K562 (cell line): ENCODE results near the gene PLD3. TPM values are rescaled to one million over a fixed set of nuclear protein-coding genes. Genes with fewer than 3 reads are reported as not detected.
A peak's percentile ranks its signal among the peaks of the same experiment; 100 is the strongest.

Experiments used
- ARHGAP35 ChIP-seq: fragments of 450-650 bp; IDR thresholded peaks from 2 replicates; pipeline ENCODE4 v1.6.1; 2018; ENCODE audit not compliant: partially characterized antibody
- BRD4 ChIP-seq: fragments of 200-600 bp; sonication (generic); IDR thresholded peaks from 2 replicates; pipeline ENCODE4 v1.6.1; 2017; ENCODE audit warnings: inconsistent platforms
- CBX5 ChIP-seq: IDR thresholded peaks from 2 replicates; pipeline ENCODE4 v1.6.1; 2014; ENCODE audit warnings: low read depth, borderline replicate concordance
- CEBPB ChIP-seq: fragments of 450-650 bp; IDR thresholded peaks from 2 replicates; pipeline ENCODE4 v1.6.1; 2016; ENCODE audit warnings: missing genetic modification characterization, missing compliant biosample characterization
- CHD4 ChIP-seq: fragments of 200-600 bp; sonication (generic); IDR thresholded peaks from 3 replicates; pipeline ENCODE4 v1.6.1; 2012; ENCODE audit warnings: low read depth, mild to moderate bottlenecking, mixed read lengths, low read length, inconsistent platforms; ENCODE audit not compliant: insufficient read depth, insufficient replicate concordance, poor library complexity, severe bottlenecking
- DPF2 ChIP-seq: fragments of 450-650 bp; IDR thresholded peaks from 2 replicates; pipeline ENCODE4 v1.6.1; 2016
- ELF4 ChIP-seq: fragments of 450-650 bp; formaldehyde crosslinking; IDR thresholded peaks from 2 replicates; pipeline ENCODE4 v1.4.0; 2022; ENCODE audit warnings: missing genetic modification characterization
- HDAC1 ChIP-seq, 2 experiments: fragments of 450-650 bp; IDR thresholded peaks; 2 replicates each; pipeline ENCODE4 v1.6.1; 2016 to 2017; ENCODE audit warnings: inconsistent platforms in 1 of 2, mild to moderate bottlenecking in 1 of 2, moderate library complexity in 1 of 2
- HNRNPUL1 ChIP-seq: fragments of 200-400 bp; formaldehyde crosslinking; IDR thresholded peaks from 2 replicates; pipeline ENCODE4 v1.6.1; 2017; ENCODE audit warnings: low read length
- IRF2 ChIP-seq: sonication (generic); formaldehyde crosslinking; IDR thresholded peaks from 2 replicates; pipeline ENCODE4 v1.8.1; 2022; ENCODE audit warnings: mild to moderate bottlenecking, missing genetic modification reagents
- LARP7 ChIP-seq: fragments of 450-650 bp; IDR thresholded peaks from 2 replicates; pipeline ENCODE4 v1.6.1; 2016
- MIER1 ChIP-seq: fragments of 450-650 bp; IDR thresholded peaks from 2 replicates; pipeline ENCODE4 v1.6.1; 2016; ENCODE audit warnings: antibody characterized with exemption, mild to moderate bottlenecking, low read depth
- MTA2 ChIP-seq: fragments of 450-650 bp; IDR thresholded peaks from 2 replicates; pipeline ENCODE4 v1.6.1; 2016; ENCODE audit warnings: low read depth
- NFYB ChIP-seq: IDR thresholded peaks from 2 replicates; pipeline ENCODE4 v1.6.1; 2011; ENCODE audit warnings: mild to moderate bottlenecking, moderate library complexity; ENCODE audit not compliant: insufficient read length; ENCODE audit errors: extremely low read depth
- PHF20 ChIP-seq: fragments of 450-650 bp; IDR thresholded peaks from 2 replicates; pipeline ENCODE4 v1.6.1; 2018; ENCODE audit not compliant: partially characterized antibody
- PREB ChIP-seq: sonication (generic); formaldehyde crosslinking; IDR thresholded peaks from 2 replicates; pipeline ENCODE4 v1.8.1; 2023; ENCODE audit warnings: mild to moderate bottlenecking, missing genetic modification reagents
- SMARCA5 ChIP-seq: fragments of 450-650 bp; IDR thresholded peaks from 2 replicates; pipeline ENCODE4 v1.6.1; 2016
- SMARCE1 ChIP-seq: fragments of 450-650 bp; IDR thresholded peaks from 2 replicates; pipeline ENCODE4 v1.7.1; 2016; ENCODE audit warnings: mild to moderate bottlenecking
- SP1 ChIP-seq: sonication (generic); formaldehyde crosslinking; IDR thresholded peaks from 2 replicates; pipeline ENCODE4 v1.8.1; 2022; ENCODE audit warnings: mild to moderate bottlenecking, missing genetic modification reagents
- TAF9B ChIP-seq: fragments of 450-650 bp; IDR thresholded peaks from 2 replicates; pipeline ENCODE4 v1.6.1; 2018; ENCODE audit warnings: mild to moderate bottlenecking; ENCODE audit not compliant: partially characterized antibody
- TOE1 ChIP-seq, 2 experiments: fragments of 450-650 bp in 1 of 2; sonication (generic) in 1 of 2; formaldehyde crosslinking in 1 of 2; IDR thresholded peaks; 2 replicates each; pipeline versions ENCODE4 v1.7.1 to v1.8.0; 2016 to 2022; ENCODE audit warnings: borderline replicate concordance in 2 of 2, mild to moderate bottlenecking in 2 of 2, antibody characterized with exemption in 1 of 2, inconsistent platforms in 1 of 2, low read depth in 1 of 2, missing genetic modification reagents in 1 of 2, moderate library complexity in 1 of 2
- ZBTB11 ChIP-seq, 3 experiments: fragments of 200-800 bp in 1 of 3; fragments of 250-450 bp in 1 of 3; fragments of 450-650 bp in 1 of 3; sonication (Bioruptor Pico) in 1 of 3; sonication (Bioruptor generic) in 1 of 3; formaldehyde crosslinking in 1 of 3; IDR thresholded peaks; 2 replicates each; pipeline versions ENCODE4 v1.6.1 to v1.8.0; 2016 to 2022; ENCODE audit warnings: mild to moderate bottlenecking in 2 of 3, missing genetic modification characterization in 2 of 3, missing compliant biosample characterization in 1 of 3, moderate library complexity in 1 of 3
- ZBTB2 ChIP-seq: fragments of 450-650 bp; IDR thresholded peaks from 2 replicates; pipeline ENCODE4 v1.6.1; 2016; ENCODE audit warnings: antibody characterized with exemption
- ZNF134 ChIP-seq: fragments of 250-450 bp; sonication (Bioruptor Pico); conservative IDR thresholded peaks from 2 replicates; pipeline ENCODE4 v1.4.0; 2020
- ZSCAN29 ChIP-seq: fragments of 450-650 bp; IDR thresholded peaks from 2 replicates; pipeline ENCODE4 v1.6.1; 2017
- polyA plus RNA-seq, 8 experiments: library from polyadenylated mRNA; depleted of rRNA in 4 of 8; stranded (reverse) in 5 of 8; unstranded in 3 of 8; fragments of >200 nt; fragmentation: Nextera tagmentation in 2 of 8; fragmentation: Illumina TruSeq in 1 of 8; extraction: Ambion mirVana in 2 of 8; extraction: Trizol in 1 of 8; gene quantifications; 2 replicates each; pipeline versions ENCODE4 v1.2.1 to v1.2.3, GENCODE V29; 2011 to 2014; ENCODE audit warnings: inconsistent platforms in 1 of 8, missing spikeins in 1 of 8
- total RNA-seq, 7 experiments: library from RNA; depleted of rRNA in 6 of 7; stranded (reverse); fragments of >200 nt in 6 of 7; fragmentation: Illumina TruSeq in 2 of 7; extraction: Trizol in 2 of 7; gene quantifications; 2 replicates each; pipeline versions ENCODE4 v1.2.1 to v1.2.3, GENCODE V29; 2011 to 2021; ENCODE audit warnings: low replicate concordance in 1 of 7

The PLD3 gene
- total and polyA plus RNA-seq, 9 of the 15 experiments (the other 6 are each of a cell fraction or from before 2014, with no cell fraction given), result 2.3 to 128 (median 72.7) TPM

- TF ChIP-seq TOE1 (IDR thresholded peaks at IDR 0.05; ENCODE audit: borderline replicate concordance) (no peak), TOE1 (CRISPR knock-in tag; IDR thresholded peaks at IDR 0.05; ENCODE audit: borderline replicate concordance, low read depth) (no peak), HDAC1 (IDR thresholded peaks at IDR 0.05) (peak in 1 of 2 experiments; percentile 43; a peak in 1 of 4 replicates), PREB (no peak), MTA2 (0 out of 2 replicates have a peak, but pooled peaks have one; percentile 17), HNRNPUL1 (no peak), CEBPB (tag) (no peak), SMARCE1 (0 out of 2 replicates have a peak, but pooled peaks have one; percentile 30), ARHGAP35 (no peak), LARP7 (peak; percentile 85; the same call in 1 of the 2 replicates), ZSCAN29 (no peak), ZBTB2 (peak; percentile 34; the same call in 1 of the 2 replicates), SP1 (CRISPR knock-in tag) (no peak), PHF20 (no peak), IRF2 (CRISPR knock-in tag) (no peak), ELF4 (CRISPR knock-in tag) (peak; percentile 70; the same call in 1 of the 2 replicates), DPF2 (peak; percentile 51), BRD4 (no peak), NFYB (no peak), TAF9B (no peak), ZBTB11 (CRISPR knock-in tag; IDR thresholded peaks at IDR 0.05) (no peak), SMARCA5 (peak; percentile 75), CHD4 (no peak), CBX5 (no peak), MIER1 (no peak), ZNF134 (CRISPR knock-in tag) (no peak)
Observed at GRCh38 chr19:40418040-40418439, 69.5 kb downstream of the PLD3 start (continued).
